ENCODE measurements around the gene ABCA2.

DNA sequence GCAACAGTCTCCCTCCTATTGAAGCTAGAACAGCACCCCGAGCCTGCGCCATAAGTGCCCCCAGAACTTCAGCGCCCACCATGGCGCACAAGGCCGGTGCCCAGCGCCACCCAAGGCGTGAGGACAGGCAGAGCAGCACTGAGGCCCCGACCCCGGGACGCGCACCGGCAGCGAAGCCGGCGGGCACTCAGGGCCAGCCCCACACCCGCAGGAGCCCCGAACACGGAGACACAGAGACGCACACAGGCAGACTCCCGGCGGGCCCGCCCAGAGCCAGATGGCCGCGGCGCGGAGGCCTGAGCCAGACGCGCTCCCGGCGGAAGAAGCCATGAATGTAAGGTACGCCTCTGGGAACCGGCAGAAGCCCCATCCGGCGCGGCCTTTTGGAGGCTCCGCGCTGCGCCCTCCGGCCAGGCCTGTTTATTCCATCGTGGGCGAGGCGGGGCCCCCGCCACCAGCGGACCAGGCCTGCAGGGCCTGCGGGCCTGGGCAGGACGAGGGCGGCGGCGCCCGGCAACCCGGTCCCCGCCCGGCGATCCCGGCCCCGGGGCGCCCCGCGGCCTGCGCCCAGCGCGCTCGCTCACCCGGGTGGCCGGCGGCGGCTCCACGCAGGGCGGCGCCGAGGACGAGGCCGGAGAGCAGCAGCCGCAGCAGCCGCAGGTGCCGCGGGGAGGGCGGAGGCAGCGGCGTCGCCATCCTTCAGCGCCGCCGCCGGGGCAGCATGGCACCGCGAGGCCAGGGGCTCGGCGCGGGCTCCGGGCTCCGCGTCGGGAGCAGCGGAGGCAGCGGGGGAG lies 17.5 kb upstream of the ABCA2 start:
- TF ChIP-seq EP300 (IDR thresholded peaks at IDR 0.05) (no peak), CTCF (IDR thresholded peaks at IDR 0.05) (no peak), POLR2A (IDR thresholded peaks at IDR 0.05) (no peak), POLR2AphosphoS5 (IDR thresholded peaks at IDR 0.05) (no peak)
